DOHH2 (cell line): Measurements from ENCODE around the gene SPRR2D.
"Not testable (repeated sequence)": the region's sequence is repeated elsewhere in the genome, so short reads cannot be mapped to it uniquely, and the experiment has no call there.

Experiments
- H3F3A ChIP-seq: fragments of 200-600 bp; sonication (generic), shearing (Covaris generic); 2 replicates; pipeline ENCODE4 v1.6.0; 2016; ENCODE audit warnings: antibody characterized with exemption, mild to moderate bottlenecking; ENCODE audit not compliant: control insufficient read depth, insufficient read depth
- H3K27ac ChIP-seq: fragments of 200-600 bp; sonication (generic); 2 replicates; pipeline ENCODE4 v1.5.1; 2014; ENCODE audit warnings: low read depth, mild to moderate bottlenecking, low read length, moderate library complexity
- H3K27me3 ChIP-seq: fragments of 200-600 bp; sonication (generic); 2 replicates; pipeline ENCODE4 v1.6.1; 2014; ENCODE audit warnings: mild to moderate bottlenecking, low read length, mixed read lengths; ENCODE audit not compliant: control insufficient read depth
- H3K36me3 ChIP-seq: fragments of 200-600 bp; sonication (generic); 2 replicates; pipeline ENCODE4 v1.6.1; 2014; ENCODE audit warnings: mild to moderate bottlenecking, low read length, moderate library complexity, mixed read lengths; ENCODE audit not compliant: control insufficient read depth
- H3K4me1 ChIP-seq: fragments of 200-600 bp; sonication (generic); 2 replicates; pipeline ENCODE4 v1.6.1; 2014; ENCODE audit warnings: mild to moderate bottlenecking, low read length, mixed read lengths; ENCODE audit not compliant: control insufficient read depth
- H3K4me2 ChIP-seq: fragments of 200-600 bp; sonication (generic); 2 replicates; pipeline ENCODE4 v1.6.0; 2014; ENCODE audit warnings: mild to moderate bottlenecking, low read length, moderate library complexity
- H3K4me3 ChIP-seq: fragments of 200-600 bp; sonication (generic); 2 replicates; pipeline ENCODE4 v1.5.1; 2014; ENCODE audit warnings: mild to moderate bottlenecking, low read length, mixed read lengths
- H3K79me2 ChIP-seq: fragments of 200-600 bp; sonication (generic); 2 replicates; pipeline ENCODE4 v1.6.1; 2014; ENCODE audit warnings: mild to moderate bottlenecking, low read length, mixed read lengths; ENCODE audit not compliant: control insufficient read depth
- H3K9me2 ChIP-seq: fragments of 200-600 bp; sonication (generic); replicated peaks from 2 replicates; pipeline ENCODE4 v1.6.1; 2014; ENCODE audit warnings: mild to moderate bottlenecking, low read length, mixed read lengths; ENCODE audit not compliant: control insufficient read depth
- H3K9me3 ChIP-seq: fragments of 200-600 bp; sonication (generic); 2 replicates; pipeline ENCODE4 v1.6.1; 2014; ENCODE audit warnings: antibody characterized with exemption, low read length, mixed read lengths; ENCODE audit not compliant: control insufficient read depth, insufficient read depth
- H4K20me1 ChIP-seq: fragments of 200-600 bp; sonication (generic); 2 replicates; pipeline ENCODE4 v1.6.0; 2014; ENCODE audit warnings: low read depth, mild to moderate bottlenecking, antibody characterized with exemption, low read length, moderate library complexity; ENCODE audit not compliant: control insufficient read depth, insufficient read depth
- CTCF ChIP-seq: fragments of 200-600 bp; sonication (generic); IDR thresholded peaks from one replicate; pipeline ENCODE4 v1.5.1; 2014; ENCODE audit warnings: antibody characterized with exemption, mild to moderate bottlenecking, low read depth, low read length; ENCODE audit not compliant: poor library complexity, severe bottlenecking
- EZH2phosphoT487 ChIP-seq: fragments of 200-600 bp; sonication (generic); IDR thresholded peaks from 2 replicates; pipeline ENCODE4 v1.6.1; 2017; ENCODE audit warnings: borderline replicate concordance, mild to moderate bottlenecking, antibody characterized with exemption, low read length, moderate library complexity, mixed read lengths

SPRR2D gene

GRCh38 chr1:153024413-153024812, 16.5 kb downstream of the SPRR2D start:
- Histone ChIP-seq H3K79me2 (no peaks in the 10 kb centered on the region), H3K9me2 (no peaks in the 10 kb centered on the region), H3K36me3 (no peaks in the 10 kb centered on the region), H3K4me2 (no peak overlapping the region), H3K4me1 (no peaks in the 10 kb centered on the region), H3F3A (no peaks in the 10 kb centered on the region), H4K20me1 (no peaks in the 10 kb centered on the region), H3K27me3 (no peaks in the 10 kb centered on the region), H3K4me3 (no peak overlapping the region), H3K27ac (no peak overlapping the region), H3K9me3 (no peaks in the 10 kb centered on the region)
- TF ChIP-seq EZH2phosphoT487 (no peak), CTCF (no peak)

DNA sequence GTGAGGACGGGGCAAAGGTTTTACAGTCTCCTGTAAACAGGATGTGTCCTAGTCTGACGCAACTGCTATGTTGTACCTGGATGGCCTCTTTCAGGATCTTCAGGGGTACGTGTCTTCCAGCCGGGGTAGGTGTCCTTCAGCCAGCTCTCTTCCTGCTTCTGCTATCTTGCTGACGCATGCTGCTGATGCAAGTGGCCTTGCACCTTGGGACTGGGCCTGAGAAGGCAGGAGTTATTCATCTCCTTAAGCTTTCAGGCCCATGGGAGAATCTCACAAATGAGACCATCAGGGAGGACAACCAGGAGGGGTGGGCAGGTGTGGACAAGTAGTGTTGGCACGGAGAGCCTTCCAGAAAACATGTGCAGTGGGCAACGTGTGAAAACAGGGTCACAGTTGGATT, 17.8 kb downstream of the SPRR2D start:
- no peak overlapping the region for H3K4me3 ChIP-seq
- peaks cover under 1% of the 10 kb centered on the region; the same call in 1 of the 2 replicates for H3K9me3 ChIP-seq
- no peaks in the 10 kb centered on the region for H3K9me2 ChIP-seq
- H4K20me1 ChIP-seq = no peaks in the 10 kb centered on the region
- H3K27ac ChIP-seq = no peak overlapping the region
- no peaks in the 10 kb centered on the region for H3K79me2 ChIP-seq
- H3K27me3 ChIP-seq = no peaks in the 10 kb centered on the region
- H3F3A ChIP-seq = no peaks in the 10 kb centered on the region
- TF ChIP-seq EZH2phosphoT487 (no peak), CTCF (no peak)
- H3K36me3 ChIP-seq = no peaks in the 10 kb centered on the region
- no peaks in the 10 kb centered on the region for H3K4me1 ChIP-seq
- H3K4me2 ChIP-seq = no peak overlapping the region

DNA sequence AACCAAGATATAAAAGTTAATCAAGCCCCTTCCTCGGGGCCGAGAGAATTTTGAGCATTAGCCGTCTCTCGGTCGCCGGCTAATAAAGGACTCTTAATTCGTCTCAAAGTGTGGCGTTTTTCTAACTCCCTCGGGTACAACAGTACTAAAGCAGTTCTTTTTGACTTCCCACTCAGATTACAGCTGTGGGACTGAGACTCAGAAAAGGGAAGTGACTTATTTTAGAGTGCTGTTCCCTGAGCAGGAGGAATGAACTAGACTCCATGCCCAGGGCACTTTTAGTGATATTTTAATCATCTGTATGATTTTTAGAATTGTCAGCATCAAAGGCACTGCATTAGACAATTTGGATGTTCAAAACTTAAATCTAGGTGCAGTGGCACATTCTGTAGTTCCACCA, 18.6 kb downstream of the SPRR2D start:
- not testable (repeated sequence) for H3F3A ChIP-seq, H3K9me3 ChIP-seq, H3K27me3 ChIP-seq, H3K79me2 ChIP-seq, H3K4me2 ChIP-seq, H3K4me1 ChIP-seq, H4K20me1 ChIP-seq, H3K4me3 ChIP-seq, H3K36me3 ChIP-seq, H3K27ac ChIP-seq, H3K9me2 ChIP-seq

- not testable (repeated sequence) for H3K27ac ChIP-seq, H3K4me2 ChIP-seq, H4K20me1 ChIP-seq, H3K79me2 ChIP-seq, H3K36me3 ChIP-seq, H3F3A ChIP-seq, H3K9me3 ChIP-seq, H3K9me2 ChIP-seq, H3K4me3 ChIP-seq, H3K4me1 ChIP-seq, H3K27me3 ChIP-seq
Observed at GRCh38 chr1:153021829-153022228, 19.1 kb downstream of the SPRR2D start.

- not testable (repeated sequence) for H3K79me2 ChIP-seq, H3K27me3 ChIP-seq, H3K4me1 ChIP-seq, H3K9me3 ChIP-seq, H3K27ac ChIP-seq, H3K36me3 ChIP-seq, H3K4me2 ChIP-seq, H3F3A ChIP-seq, H3K9me2 ChIP-seq, H4K20me1 ChIP-seq, H3K4me3 ChIP-seq
Observed at GRCh38 chr1:153011235-153011758, 29.6 kb downstream of the SPRR2D start.
